Testis (tissue), 3 donors: ENCODE results near the gene CEP250. TPM values are rescaled to one million over a fixed set of nuclear protein-coding genes. Genes with fewer than 3 reads are reported as not detected.
"Not testable (repeated sequence)": the region's sequence is repeated elsewhere in the genome, so short reads cannot be mapped to it uniquely, and the experiment has no call there.

ENCODE experiments used
- DNase-seq: peaks from one replicate; pipeline ENCODE4 v3.0.0-alpha.2; 2019
- H3K27ac ChIP-seq, 2 donors: fragments of 200-600 bp; sonication (generic); one replicate each; pipeline ENCODE4 v1.5.1; 2019
- H3K27me3 ChIP-seq: fragments of 200-600 bp; sonication (generic); one replicate; pipeline ENCODE4 v1.5.1; 2019
- H3K36me3 ChIP-seq: fragments of 200-600 bp; sonication (generic); one replicate; pipeline ENCODE4 v1.5.1; 2017; ENCODE audit warnings: low read depth; ENCODE audit errors: missing control alignments
- H3K4me1 ChIP-seq: fragments of 200-600 bp; sonication (generic); one replicate; pipeline ENCODE4 v1.5.1; 2019
- H3K4me3 ChIP-seq, 2 donors: fragments of 200-600 bp; sonication (generic); one replicate each; pipeline ENCODE4 v1.5.1; 2017 to 2019
- H3K9me3 ChIP-seq: fragments of 200-600 bp; sonication (generic); one replicate; pipeline ENCODE4 v1.5.1; 2017
- POLR2A ChIP-seq: fragments of 450-650 bp; IDR thresholded peaks from one replicate; pipeline ENCODE4 v1.6.1; 2017; ENCODE audit warnings: antibody characterized with exemption, mild to moderate bottlenecking, moderate library complexity
- WGBS, 2 donors: methylation state at CpG; one replicate each; pipeline ENCODE4 v1.1.5; 2018; 5-methylcytosine and 5-hydroxymethylcytosine counted together
- intact Hi-C: fragments of 100-400 bp; cut with DNase I; formaldehyde crosslinking; loops from one replicate; pipeline ENCODE4 v1.15.1; 2023; ENCODE audit warnings: low total_unique reads
- polyA plus RNA-seq: library from polyadenylated mRNA; stranded (reverse); fragments of 350-450 nt; fragmentation: Illumina TruSeq; extraction: RNeasy Lipid Tissue Mini Kit (QIAGEN cat#74804); gene quantifications from one replicate; pipeline ENCODE4 v1.2.3, GENCODE V29; 2014; ENCODE audit warnings: low read depth, low replicate concordance; ENCODE audit not compliant: insufficient read depth
- total RNA-seq, 2 donors: library from RNA; depleted of rRNA; stranded (reverse); fragments of >200 nt; gene quantifications; one replicate each; pipeline ENCODE4 v1.2.3, GENCODE V29; 2016
- TF ChIP-seq, protein P1 (sequence below), 3 experiments: fragments of 450-650 bp in 2 of 3; fragments of 200-600 bp in 1 of 3; sonication (generic) in 1 of 3; IDR thresholded peaks; one replicate each; pipeline ENCODE4 v1.5.1; 2016 to 2019; ENCODE audit warnings: antibody characterized with exemption in 3 of 3, mild to moderate bottlenecking in 2 of 3, moderate library complexity in 1 of 3

CEP250 gene
- total and polyA plus RNA-seq, 3 donors from 2014 or later, result 41.2 to 68.6 (median 54.5) TPM

GRCh38 chr20:35515341-35515740, 59.9 kb downstream of the CEP250 start:
- Histone ChIP-seq H3K36me3 (no peaks in the 10 kb centered on the region), H3K27me3 (no peaks in the 10 kb centered on the region), H3K27ac (no peak overlapping the region), H3K9me3 (no peaks in the 10 kb centered on the region), H3K4me1 (no peaks in the 10 kb centered on the region), H3K4me3 (no peak overlapping the region)
- TF ChIP-seq, protein P1, sequence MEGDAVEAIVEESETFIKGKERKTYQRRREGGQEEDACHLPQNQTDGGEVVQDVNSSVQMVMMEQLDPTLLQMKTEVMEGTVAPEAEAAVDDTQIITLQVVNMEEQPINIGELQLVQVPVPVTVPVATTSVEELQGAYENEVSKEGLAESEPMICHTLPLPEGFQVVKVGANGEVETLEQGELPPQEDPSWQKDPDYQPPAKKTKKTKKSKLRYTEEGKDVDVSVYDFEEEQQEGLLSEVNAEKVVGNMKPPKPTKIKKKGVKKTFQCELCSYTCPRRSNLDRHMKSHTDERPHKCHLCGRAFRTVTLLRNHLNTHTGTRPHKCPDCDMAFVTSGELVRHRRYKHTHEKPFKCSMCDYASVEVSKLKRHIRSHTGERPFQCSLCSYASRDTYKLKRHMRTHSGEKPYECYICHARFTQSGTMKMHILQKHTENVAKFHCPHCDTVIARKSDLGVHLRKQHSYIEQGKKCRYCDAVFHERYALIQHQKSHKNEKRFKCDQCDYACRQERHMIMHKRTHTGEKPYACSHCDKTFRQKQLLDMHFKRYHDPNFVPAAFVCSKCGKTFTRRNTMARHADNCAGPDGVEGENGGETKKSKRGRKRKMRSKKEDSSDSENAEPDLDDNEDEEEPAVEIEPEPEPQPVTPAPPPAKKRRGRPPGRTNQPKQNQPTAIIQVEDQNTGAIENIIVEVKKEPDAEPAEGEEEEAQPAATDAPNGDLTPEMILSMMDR (IDR thresholded peaks at IDR 0.05), result no peak
- no peak for TF ChIP-seq POLR2A
- WGBS, 2 donors, result 91 to 97% methylated on average over 4 of the region's 4 CpGs
- no peak for DNase-seq
- intact Hi-C loops, result no loop called here

DNA sequence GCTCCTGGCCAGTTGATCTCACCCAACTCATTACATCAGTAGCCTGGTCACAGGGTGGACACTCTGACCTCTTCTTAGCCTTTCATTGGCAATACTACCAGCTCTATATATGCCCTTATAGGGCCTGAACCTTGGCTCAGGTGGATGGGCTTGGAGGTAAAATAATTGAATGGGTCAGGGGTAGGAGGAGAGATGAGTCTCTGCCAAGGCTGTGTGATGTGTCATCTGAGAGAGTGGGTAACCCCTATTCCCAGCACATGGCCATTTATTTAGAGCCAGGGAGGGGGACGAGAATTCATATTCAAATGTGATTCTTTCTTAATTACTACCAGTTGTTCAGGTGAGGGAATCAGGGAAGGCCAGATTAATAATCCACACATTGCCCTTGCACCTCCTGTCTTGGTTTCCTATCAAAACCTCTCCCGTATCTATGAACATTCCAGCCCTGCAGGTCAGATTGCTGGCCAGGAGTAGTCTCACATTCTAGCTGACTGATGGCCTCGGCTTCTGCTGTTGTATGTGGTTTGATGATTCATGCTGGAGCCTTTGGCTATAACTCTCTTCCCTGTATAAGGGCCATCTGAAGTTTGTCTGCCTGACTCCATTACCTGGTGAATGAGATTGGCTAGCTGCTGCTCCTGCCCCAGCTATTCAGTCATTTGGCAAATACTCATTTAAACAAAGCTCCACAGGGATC, 60.7 kb downstream of the CEP250 start:
- Histone ChIP-seq H3K9me3 (no peaks in the 10 kb centered on the region), H3K4me1 (no peaks in the 10 kb centered on the region), H3K36me3 (no peaks in the 10 kb centered on the region), H3K4me3 (no peak overlapping the region), H3K27ac (no peak overlapping the region), H3K27me3 (no peaks in the 10 kb centered on the region)
- TF ChIP-seq, protein P1 (IDR thresholded peaks at IDR 0.05), result no peak
- no peak for TF ChIP-seq POLR2A
- no peak for DNase-seq
- WGBS, 2 donors, result 80 to 83% methylated on average over 3 of the region's 3 CpGs
- intact Hi-C loops, result no loop called here

GRCh38 chr20:35517125-35517524, 61.7 kb downstream of the CEP250 start:
- Histone ChIP-seq H3K36me3 (no peaks in the 10 kb centered on the region), H3K27ac (no peak overlapping the region), H3K4me3 (no peak overlapping the region), H3K9me3 (no peaks in the 10 kb centered on the region), H3K27me3 (no peaks in the 10 kb centered on the region), H3K4me1 (no peaks in the 10 kb centered on the region)
- TF ChIP-seq POLR2A, result no peak
- TF ChIP-seq, protein P1 (IDR thresholded peaks at IDR 0.05), result no peak
- 57 to 100% methylated on average over 1 of the region's 1 CpG for WGBS, 2 donors
- DNase-seq, result no peak
- intact Hi-C loops, result no loop called here

DNA sequence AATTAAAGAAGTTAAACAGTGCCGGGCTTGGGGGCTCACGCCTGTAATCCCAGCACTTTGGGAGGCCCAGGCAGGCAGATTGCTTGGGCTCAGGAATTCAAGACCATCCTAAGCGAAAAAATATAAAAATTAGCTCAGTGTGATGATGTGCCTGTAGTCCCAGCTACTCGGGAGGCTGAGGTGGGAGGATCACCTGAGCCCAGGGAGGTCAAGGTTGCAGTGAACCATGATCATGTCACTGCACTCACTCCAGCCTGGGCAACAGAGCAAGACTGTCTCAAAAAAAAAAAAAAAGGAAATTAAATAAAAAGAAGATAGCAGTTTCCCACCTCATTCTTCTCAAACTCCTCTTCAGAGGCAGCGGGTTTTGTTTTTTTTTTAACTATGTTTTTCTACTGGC, 62.4 kb downstream of the CEP250 start:
- WGBS, 2 donors, result 75 to 92% methylated on average over 5 of the region's 5 CpGs
- H3K4me1 ChIP-seq, H3K27me3 ChIP-seq, H3K36me3 ChIP-seq, H3K4me3 ChIP-seq, intact Hi-C loops, DNase-seq, H3K9me3 ChIP-seq, H3K27ac ChIP-seq: not testable (repeated sequence)

GRCh38 chr20:35518955-35519354, 63.6 kb downstream of the CEP250 start:
- no peak for DNase-seq
- H3K27me3 ChIP-seq, result no peaks in the 10 kb centered on the region
- no peak overlapping the region for H3K4me3 ChIP-seq
- H3K27ac ChIP-seq, result no peak overlapping the region
- WGBS, 2 donors, result 88 to 90% methylated on average over 9 of the region's 9 CpGs
- intact Hi-C loops, result no loop called here
- no peaks in the 10 kb centered on the region for H3K36me3 ChIP-seq
- no peaks in the 10 kb centered on the region for H3K9me3 ChIP-seq
- no peaks in the 10 kb centered on the region for H3K4me1 ChIP-seq
- no peak for TF ChIP-seq POLR2A
- TF ChIP-seq, protein P1 (IDR thresholded peaks at IDR 0.05), result no peak
